ENCODE measurements around the gene RAB7B.

RAB7B gene

DNA sequence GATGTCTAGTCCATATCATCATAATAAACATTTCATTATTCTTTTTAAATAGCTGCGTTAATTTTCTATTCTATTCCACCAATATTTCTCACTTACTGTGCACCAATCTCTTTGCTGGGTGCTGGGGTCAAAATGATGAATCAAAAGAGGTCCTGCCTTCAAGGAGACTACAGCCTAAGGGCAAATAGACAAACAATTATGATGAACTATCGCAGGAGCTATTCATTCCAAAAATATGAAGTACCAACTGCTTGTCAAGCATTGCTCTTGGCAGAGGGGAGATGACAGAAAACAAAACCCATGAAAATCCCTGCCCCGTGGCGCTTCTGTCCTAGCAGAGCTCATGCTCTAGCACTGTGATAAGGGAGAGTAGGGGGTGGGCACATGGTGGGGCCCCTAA, 31.1 kb downstream of the RAB7B start:
- DNase-seq = no peak

- DNase-seq = no peak
Measured at GRCh38 chr1:205971082-205971481, 32.1 kb downstream of the RAB7B start.

DNA sequence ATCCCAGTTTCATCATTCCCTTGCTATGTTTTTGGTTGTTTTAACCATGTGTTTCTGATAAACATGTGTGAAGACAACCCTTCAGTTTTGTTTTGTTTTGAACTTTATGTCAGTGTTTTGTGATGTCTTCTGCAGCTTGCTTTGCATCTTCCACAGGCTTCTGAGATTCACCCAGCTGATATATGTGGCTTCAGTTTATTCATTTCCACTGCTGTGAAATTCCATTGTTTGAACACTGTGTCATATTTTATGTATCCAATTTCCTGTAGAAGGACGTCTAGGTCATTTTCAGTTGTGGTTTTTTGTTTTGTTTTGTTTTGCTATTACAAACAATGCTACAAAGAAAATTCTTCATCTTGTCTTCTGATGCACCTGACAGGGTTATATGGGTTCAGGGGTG, 32.7 kb downstream of the RAB7B start:
- DNase-seq = no peak

DNA sequence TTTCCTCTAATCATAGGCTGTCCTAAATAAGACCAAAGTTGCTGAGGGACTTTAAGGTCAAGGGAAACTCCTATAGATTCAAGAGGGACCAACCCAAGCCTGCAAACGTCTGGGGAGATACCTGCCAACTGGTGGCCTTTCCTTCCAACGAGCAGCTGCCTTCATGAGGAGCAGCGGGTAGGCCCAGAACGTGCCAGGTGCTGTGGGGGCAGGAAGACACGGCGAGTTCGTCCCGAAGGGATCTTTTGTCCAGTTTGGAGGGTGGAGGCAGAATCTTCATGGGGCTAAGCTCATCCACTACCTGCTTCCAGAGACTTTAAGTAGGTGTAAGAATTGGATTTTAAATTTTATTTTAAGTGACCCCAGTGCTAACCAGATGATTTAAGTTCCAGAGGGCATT, 34.0 kb downstream of the RAB7B start:
- no peak for DNase-seq

DNA sequence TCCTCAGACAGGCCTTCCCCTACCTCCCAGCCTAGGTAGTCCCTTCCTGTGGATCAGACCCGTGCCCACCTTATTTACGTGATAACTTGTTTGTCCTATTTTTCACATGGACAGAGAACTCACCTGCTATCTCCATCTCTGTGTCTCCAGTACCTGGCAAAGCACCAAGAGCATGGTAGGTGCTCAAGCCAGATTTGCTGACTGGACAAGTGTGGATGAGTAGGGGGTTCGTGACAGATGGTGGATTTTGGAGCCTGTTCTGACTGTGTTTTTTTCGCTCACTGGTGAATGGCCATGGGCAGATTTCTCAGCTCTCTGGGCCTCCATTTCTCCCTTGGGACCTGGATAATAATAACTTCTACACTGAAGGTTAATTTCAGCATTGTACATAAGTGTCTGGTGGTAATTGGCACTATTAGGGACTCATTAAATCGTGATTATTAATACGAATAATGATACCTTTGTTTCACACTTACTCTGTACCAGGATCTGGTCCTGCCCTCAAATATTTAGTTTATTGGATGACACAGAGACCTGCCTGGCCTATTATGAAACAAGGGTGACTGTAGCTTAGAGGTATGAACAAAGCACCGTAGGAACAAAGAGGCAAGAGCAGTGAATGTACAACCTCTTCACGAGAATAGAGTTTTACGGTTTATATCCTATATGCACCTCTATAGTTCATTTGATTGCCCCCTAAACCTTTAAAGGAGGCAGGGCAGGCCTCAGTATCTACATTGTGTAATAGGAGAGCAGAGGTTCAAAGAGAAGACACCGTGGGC, 35.5 kb downstream of the RAB7B start:
- DNase-seq = no peak

DNA sequence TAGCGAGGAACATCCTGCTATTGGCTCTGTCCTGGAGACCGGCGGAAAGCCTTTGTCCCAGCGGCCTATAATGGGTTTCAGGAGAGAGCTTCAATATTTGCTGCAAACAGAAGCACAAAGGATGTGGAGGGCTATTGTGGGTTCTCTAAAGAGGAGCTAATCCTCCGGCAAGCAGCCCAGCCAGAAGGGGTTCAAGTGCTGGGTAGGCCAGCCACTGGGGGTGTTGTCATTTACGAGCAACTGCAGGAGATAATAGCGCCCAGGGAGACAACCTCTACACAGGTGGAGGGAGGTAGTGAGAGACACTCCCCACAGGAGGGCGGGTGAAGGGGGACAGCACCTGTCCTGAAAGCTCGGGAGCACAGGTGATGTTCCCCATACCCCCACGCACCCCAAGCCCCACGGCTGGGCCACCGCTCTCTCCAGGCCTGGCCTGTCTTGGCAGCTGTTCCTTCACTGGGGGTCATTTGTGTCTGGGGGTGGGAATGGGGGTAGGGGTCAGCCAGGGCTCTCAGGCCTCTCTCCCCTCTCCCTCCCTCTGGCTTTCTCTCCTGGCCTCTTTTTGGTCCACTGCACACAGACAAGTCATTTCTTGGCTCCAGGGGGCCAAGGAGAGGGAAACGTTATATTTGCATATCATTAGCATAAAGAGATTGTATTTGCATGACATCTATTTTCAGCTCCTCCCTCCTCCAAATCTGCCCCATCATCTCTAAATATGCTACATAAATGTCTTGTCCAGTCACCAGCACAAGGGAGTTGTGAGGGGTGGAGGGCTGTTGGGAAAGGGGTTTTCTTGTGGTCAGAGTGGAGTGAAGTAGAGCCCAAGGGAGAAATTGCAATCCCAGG, 37.9 kb downstream of the RAB7B start:
- no peak for DNase-seq

DNA sequence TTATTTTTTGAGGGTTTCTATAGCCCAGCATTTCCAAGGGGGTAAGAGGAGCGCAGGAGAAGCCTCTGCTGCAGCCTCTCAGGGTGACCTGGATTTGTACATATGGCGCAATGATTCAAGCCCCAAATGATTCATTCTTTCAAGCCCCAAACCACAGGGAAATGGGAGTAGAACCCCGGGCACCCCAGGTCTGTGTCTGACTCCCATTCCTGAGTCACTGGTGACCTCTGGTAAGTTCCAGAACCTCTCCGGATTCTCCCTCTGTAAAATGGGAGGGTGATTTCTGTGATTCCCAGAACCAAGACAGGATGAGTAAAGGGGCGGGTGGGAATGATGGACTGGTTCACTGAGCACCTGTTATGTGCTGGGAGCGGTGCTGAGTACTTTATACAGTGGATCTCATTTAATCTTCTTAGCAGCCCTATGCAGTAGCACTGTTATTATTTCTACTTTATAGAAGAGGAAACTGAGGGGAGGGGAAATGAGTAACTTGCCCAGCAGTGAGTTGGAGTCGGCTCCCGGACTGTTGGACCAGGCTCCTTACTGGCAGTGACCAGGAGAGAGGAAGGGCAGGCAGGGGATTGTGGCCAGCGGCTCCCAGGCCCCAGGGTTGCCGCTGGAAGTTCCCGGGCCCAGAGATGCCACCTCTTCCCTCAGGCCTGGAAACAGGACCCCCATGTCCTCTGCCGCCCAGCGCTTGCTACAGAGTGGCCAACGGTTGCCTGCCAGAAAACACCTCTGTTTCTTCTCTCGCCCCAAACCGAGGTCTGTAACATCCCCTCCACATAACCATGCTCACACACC, 39.6 kb downstream of the RAB7B start:
- no peak for DNase-seq

DNA sequence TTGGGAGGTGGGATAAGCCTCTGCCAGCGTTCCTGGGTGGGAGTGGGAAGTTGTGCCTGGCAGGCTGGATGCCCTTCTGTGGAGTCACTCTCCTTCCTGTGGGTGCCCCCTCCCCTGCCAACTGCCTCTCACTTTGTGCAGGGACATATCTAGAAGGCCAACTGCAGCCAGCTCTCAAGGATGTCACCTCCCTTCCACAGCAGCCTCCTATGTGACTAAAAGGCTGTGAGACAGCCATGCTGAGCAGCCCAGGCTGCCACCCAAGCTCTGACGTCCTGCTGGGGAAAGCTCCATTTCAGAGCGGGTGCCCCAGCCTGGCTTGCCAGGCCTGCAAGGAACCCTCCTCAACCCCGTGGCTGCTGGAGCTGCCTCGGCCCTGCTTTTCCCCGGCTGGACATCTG, 40.4 kb downstream of the RAB7B start:
- DNase-seq = no peak

DNA sequence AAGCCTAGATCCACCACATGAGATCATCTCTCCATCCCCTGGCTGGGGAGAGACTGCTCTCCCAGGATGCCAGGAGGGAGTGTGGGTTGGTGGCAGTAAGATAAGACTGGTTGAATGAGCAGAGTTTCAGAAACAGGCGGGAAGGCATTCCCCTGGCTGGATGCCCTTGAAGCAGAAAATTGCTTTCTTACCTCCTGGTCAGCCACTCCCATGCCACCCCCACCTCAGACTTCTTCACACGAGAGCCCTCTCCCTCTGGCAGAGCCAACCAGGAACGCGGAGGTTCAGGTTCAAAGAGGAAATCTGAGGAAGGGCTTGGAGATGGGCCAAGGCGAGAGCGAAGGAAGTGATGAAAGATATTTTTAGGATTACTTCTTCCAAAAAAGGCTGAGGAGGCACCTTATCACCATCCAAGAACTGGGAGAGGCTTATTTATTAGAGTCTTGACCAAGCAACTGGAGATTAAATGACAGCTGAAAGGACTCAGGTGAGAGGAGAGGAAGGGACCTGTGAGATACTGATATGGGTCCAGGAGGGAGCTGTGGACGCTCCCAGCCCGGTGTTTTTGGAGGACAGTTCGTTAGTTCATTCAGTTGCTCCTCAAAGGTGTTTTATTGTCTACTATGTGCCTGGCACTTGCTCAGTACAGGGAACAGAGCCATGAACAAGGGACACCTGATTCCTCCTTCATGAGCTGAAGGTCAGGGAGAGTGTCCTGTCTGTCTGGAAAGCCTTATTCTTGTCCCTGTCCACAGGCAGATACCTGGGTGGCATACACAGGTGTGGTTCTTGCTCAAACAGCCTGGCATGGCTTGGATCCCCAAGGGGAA, 41.0 kb downstream of the RAB7B start:
- DNase-seq = no peak

DNA sequence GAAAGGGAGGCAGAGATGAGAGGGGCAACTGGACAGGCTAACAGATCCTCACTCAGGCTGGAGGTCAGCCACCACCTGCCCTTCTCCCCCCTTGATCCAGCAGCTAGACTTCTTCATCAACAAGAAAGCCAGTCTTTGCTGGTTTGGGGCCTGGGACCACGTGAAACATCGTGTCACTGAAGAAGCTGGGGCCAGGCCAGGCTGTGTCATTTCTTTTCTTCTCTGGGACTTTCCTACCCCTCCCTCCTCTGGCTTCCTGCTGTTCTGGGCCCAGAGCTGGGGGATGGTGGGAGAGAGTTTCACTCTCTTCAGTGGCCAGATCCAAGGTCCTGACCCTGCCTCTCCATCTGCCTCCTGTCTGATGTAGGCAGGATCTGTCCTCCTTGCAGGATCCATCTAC, 41.8 kb downstream of the RAB7B start:
- no peak for DNase-seq

DNA sequence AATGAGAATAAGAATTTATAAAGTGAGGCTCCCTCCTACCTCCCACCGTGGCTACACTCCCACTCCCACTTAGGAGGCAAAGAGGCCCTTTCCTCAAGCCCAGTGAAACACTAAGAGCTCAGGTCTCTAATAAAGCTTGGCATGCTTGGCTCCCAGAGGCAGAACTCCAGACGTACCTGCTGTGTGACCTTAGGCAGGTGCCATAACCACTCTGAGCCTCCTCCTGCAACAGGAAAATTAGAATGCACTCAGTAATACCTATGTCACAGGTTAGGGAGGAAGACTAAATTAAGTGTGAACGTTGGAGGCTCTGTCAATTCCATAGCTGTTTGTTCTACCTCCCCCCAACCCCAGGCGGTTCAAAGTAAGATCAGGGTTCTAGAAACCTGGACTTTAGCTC, 43.4 kb downstream of the RAB7B start:
- no peak for DNase-seq

DNA sequence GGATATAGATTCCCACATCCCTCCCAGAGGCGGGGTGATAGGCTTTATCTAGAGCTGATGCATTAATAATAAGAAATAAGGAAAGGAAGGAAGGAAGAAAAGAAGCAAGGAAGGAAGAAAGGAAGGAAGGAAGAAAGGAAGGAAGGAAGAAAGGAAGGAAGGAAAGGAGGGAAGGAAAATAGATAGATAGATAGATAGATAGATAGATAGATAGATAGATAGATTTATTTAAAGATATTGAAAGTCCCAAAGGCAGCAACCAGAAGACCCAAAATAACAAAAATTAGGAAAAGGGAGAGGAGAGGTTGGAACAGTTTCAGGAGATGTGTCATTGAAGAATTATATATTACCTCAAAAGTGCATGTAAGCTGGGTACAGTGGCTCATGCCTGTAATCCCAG, 47.7 kb downstream of the RAB7B start:
- DNase-seq = no peak

GRCh38 chr1:205954819-205955404, 48.3 kb downstream of the RAB7B start:
- DNase-seq = no peak

- no peak for DNase-seq
Measured at GRCh38 chr1:205951746-205952145, 51.4 kb downstream of the RAB7B start.

- no peak for DNase-seq
Measured at GRCh38 chr1:205950826-205951549, 52.2 kb downstream of the RAB7B start.

DNA sequence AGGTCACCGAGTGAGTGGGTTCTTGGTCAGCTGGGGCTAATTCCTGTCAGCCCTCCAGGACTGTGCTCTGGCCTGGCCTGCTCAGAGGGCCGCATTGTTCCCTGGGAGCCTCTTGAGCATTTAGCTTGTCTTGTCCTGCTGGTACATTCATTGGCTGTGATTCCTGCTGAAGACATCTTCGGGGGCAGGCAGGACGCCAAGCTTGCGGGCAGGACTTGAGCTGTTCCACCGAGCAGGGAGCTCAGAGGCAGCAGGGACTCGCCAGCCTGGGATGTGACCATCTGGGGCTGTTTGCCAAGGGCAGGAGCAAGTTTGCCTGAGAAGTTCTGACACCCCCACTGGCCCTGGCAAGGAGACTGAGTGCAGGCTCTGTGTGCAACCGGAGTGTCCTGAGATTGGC, 52.9 kb downstream of the RAB7B start:
- DNase-seq = no peak

- DNase-seq = no peak
Measured at GRCh38 chr1:205949753-205950152, 53.4 kb downstream of the RAB7B start.

DNA sequence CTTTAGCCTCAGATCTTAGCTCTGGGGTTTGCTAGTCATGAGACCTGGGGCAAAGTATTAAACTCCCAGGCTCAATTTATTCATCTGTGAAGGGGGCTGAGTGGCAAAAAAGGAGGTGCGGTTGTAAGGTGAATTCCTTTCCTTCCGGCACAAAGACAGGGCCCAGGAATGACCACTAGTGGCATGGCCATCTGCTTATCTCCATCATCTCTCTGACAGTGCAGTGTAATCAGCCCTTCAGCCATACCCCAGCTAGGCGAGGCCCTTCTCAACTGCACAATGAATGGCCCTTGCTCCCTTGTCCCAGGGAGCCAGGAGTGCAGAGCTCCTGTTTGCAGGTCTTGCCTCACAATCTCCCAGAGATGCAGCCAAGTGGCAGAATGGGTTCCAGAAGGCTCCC, 54.3 kb downstream of the RAB7B start:
- no peak for DNase-seq

DNA sequence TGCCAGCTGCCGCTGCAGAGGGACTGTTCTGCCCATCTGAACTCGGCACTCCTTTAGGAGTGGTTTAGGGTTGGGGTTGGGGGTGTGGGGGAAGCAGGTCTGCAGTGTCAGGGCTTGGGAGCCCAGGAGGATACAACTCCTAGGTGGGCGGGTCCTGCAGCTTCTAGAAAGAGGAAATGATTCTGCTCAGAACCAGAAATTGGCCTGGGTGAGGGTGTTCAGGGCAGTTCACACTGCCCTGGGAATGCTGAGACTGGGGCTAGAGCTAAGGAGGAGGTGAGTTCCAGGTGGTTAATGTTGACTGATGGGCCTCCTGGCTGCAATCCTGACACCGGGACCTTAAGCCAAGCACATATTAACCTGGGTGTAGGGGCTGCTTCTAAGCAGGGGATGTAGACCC, 55.2 kb downstream of the RAB7B start:
- no peak for DNase-seq

DNA sequence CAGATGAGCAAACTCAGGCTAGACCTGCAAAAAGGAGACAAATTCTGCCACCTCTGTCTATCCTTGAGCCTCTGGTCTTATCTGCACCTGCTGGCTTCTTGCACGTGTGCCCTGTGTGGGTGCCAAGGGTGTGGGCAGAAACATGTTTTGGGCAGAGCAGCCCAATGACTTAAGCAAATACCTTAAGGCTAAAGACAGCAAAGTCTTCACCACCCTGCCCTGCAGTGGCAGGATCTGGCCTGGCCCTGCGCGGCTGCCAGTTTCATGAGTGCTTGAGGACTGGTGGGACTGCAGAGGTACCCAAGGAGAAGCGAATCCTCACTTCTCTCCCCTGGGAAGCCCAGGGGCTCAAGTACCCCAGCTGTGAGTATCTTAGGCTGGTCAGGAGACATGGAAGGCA, 56.2 kb downstream of the RAB7B start:
- DNase-seq = no peak

DNA sequence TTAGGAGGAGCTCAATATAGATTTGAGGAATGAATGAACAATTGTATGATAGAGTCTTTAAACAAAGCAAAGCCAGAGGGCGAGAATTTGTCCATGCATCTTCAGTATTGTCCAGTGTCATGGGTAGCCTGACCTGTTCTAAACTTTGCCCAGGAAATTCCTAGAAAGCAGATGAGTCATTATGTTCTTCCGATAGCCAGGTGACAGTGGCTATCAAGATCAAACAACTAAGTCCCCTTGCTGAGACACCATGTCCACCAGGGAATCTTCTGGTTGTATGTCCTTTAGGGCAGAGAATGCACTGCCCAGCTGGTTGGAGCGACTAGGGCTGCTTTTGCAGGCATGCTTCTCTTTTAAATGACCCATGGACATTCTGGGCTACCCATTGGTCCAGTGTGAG, 58.1 kb downstream of the RAB7B start:
- DNase-seq = no peak

DNA sequence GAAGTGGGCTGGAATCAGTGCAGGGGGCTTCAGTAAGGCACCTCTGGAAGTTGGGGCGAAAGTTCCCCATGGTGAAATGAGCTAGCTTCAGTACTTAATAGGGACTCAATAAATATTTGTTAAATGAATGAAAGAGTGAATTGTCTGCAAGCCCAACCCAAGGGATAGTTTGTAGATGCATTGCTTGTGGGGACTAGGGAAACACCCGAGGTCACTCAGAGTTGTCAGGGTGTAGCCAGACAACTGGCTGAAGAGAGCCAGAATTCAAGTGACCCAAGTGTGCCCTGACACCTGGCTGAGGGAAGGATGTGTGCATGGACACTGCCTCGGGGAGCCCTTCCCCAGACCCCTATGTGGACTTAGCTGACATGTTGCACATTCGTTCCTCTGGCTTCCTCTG, 58.7 kb downstream of the RAB7B start:
- DNase-seq = no peak

Data from stimulated activated CD4-positive, alpha-beta T cell treated with anti-CD3 and anti-CD28 coated beads, Interleukin-4, amount 100 ng/mL, for 4 hours (primary cell).